ENCODE data around the gene FAM193A. TPM values are rescaled to one million over a fixed set of nuclear protein-coding genes. Genes with fewer than 3 reads are reported as not detected.

FAM193A gene
- polyA plus RNA-seq, 1 experiment = 5.9 TPM

- ChIA-PET POLR2A (no interaction called here), CTCF (no interaction called here)
- Histone ChIP-seq H3K27me3 (ENCODE audit: control insufficient read depth, insufficient read depth, low read length) (no peaks in the 10 kb centered on the region), H3K4me3 (ENCODE audit: low read depth, low read length) (no peak overlapping the region), H3K36me3 (ENCODE audit: control insufficient read depth, insufficient read depth, low read length) (peaks cover 32% of the 10 kb centered on the region)
- TF ChIP-seq, protein P1, sequence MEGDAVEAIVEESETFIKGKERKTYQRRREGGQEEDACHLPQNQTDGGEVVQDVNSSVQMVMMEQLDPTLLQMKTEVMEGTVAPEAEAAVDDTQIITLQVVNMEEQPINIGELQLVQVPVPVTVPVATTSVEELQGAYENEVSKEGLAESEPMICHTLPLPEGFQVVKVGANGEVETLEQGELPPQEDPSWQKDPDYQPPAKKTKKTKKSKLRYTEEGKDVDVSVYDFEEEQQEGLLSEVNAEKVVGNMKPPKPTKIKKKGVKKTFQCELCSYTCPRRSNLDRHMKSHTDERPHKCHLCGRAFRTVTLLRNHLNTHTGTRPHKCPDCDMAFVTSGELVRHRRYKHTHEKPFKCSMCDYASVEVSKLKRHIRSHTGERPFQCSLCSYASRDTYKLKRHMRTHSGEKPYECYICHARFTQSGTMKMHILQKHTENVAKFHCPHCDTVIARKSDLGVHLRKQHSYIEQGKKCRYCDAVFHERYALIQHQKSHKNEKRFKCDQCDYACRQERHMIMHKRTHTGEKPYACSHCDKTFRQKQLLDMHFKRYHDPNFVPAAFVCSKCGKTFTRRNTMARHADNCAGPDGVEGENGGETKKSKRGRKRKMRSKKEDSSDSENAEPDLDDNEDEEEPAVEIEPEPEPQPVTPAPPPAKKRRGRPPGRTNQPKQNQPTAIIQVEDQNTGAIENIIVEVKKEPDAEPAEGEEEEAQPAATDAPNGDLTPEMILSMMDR (IDR thresholded peaks at IDR 0.05; ENCODE audit: insufficient read depth, low read depth, low read length) = no peak
- DNase-seq (ENCODE audit: low read depth) = no peak
Measured at GRCh38 chr4:2691952-2692435, 155.5 kb downstream of the FAM193A start.

- H3K36me3 ChIP-seq (ENCODE audit: control insufficient read depth, insufficient read depth, low read length) = peaks cover 42% of the 10 kb centered on the region
- no peak for DNase-seq (ENCODE audit: low read depth)
- POLR2A ChIA-PET = no interaction called here
- TF ChIP-seq, protein P1 (IDR thresholded peaks at IDR 0.05; ENCODE audit: insufficient read depth, low read depth, low read length) = no peak
- CTCF ChIA-PET = interaction anchor here (1.6 kb wide), 1 partner anchor 10 kb away, joined by 4 read pairs; no protein-coding TSS in a partner anchor
- H3K4me3 ChIP-seq (ENCODE audit: low read depth, low read length) = no peak overlapping the region
- no peaks in the 10 kb centered on the region for H3K27me3 ChIP-seq (ENCODE audit: control insufficient read depth, insufficient read depth, low read length)
Measured at GRCh38 chr4:2694691-2695090, 158.2 kb downstream of the FAM193A start.

- TF ChIP-seq, protein P1 (IDR thresholded peaks at IDR 0.05; ENCODE audit: insufficient read depth, low read depth, low read length) = no peak
- POLR2A ChIA-PET = no interaction called here
- Histone ChIP-seq H3K27me3 (ENCODE audit: control insufficient read depth, insufficient read depth, low read length) (no peaks in the 10 kb centered on the region), H3K36me3 (ENCODE audit: control insufficient read depth, insufficient read depth, low read length) (peaks cover 47% of the 10 kb centered on the region), H3K4me3 (ENCODE audit: low read depth, low read length) (no peak overlapping the region)
- CTCF ChIA-PET = interaction anchor here (1.6 kb wide), 1 partner anchor 10 kb away, joined by 4 read pairs; no protein-coding TSS in a partner anchor
- no peak for DNase-seq (ENCODE audit: low read depth)
Measured at GRCh38 chr4:2695346-2696060, 159.1 kb downstream of the FAM193A start.

DNA sequence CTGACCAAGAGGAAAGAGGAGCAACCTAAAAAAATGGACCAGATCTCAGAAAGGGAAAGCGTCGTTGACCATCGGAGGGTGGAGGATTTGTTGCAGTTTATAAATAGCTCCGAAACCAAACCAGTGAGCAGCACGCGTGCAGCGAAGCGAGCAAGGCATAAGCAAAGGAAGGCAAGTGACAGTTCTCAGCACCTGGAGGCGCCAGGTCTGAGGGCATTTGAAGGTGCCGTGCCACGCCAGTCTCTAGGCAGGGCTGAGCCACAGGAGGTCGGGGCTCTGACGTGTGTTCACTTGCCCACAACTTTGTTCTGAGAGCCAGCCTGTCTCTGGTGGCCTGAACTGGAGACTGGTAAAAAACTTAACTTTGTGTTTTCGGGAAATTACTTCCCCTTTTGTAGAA lies 160.0 kb downstream of the FAM193A start:
- TF ChIP-seq, protein P1 (IDR thresholded peaks at IDR 0.05; ENCODE audit: insufficient read depth, low read depth, low read length) = no peak
- Histone ChIP-seq H3K36me3 (ENCODE audit: control insufficient read depth, insufficient read depth, low read length) (peaks cover 41% of the 10 kb centered on the region), H3K4me3 (ENCODE audit: low read depth, low read length) (no peak overlapping the region), H3K27me3 (ENCODE audit: control insufficient read depth, insufficient read depth, low read length) (no peaks in the 10 kb centered on the region)
- ChIA-PET POLR2A (no interaction called here), CTCF (no interaction called here)
- no peak for DNase-seq (ENCODE audit: low read depth)

DNA sequence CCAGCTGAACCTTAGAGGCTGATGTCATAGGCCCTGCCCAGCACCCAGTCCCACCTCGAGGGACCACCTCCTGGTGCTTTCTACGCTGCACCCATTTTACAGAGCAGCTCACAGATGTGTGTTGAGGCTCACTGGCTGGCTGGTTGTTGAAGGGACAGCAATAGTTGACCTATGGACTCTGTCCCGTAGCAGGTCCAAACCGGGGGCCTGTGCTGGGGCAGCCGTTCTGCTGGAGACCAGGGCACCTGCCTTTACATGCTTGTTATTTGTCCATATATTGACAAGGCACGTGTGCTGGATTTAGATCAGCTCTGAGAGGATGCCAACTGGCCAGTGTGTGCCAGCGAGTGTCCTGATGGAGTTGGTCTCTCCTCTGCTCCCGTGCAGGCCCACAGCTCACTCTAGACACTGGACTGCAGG lies 161.6 kb downstream of the FAM193A start:
- Histone ChIP-seq H3K27me3 (ENCODE audit: control insufficient read depth, insufficient read depth, low read length) (no peaks in the 10 kb centered on the region), H3K4me3 (ENCODE audit: low read depth, low read length) (no peak overlapping the region), H3K36me3 (ENCODE audit: control insufficient read depth, insufficient read depth, low read length) (peaks cover 45% of the 10 kb centered on the region)
- ChIA-PET CTCF (interaction anchor here (1.5 kb wide), 1 partner anchor 478 kb away, joined by 3 read pairs; no protein-coding TSS in a partner anchor), POLR2A (no interaction called here)
- DNase-seq (ENCODE audit: low read depth) = no peak
- TF ChIP-seq, protein P1 (IDR thresholded peaks at IDR 0.05; ENCODE audit: insufficient read depth, low read depth, low read length) = no peak
